Testis (tissue), 2 donors: ENCODE results near the gene IGFALS.

Experiments
- POLR2A ChIP-seq: fragments of 450-650 bp; IDR thresholded peaks from one replicate; pipeline ENCODE4 v1.6.1; 2017; ENCODE audit warnings: antibody characterized with exemption, mild to moderate bottlenecking, moderate library complexity
- TF ChIP-seq, protein P1 (sequence below), 3 experiments: fragments of 450-650 bp in 2 of 3; fragments of 200-600 bp in 1 of 3; sonication (generic) in 1 of 3; IDR thresholded peaks; one replicate each; pipeline ENCODE4 v1.5.1; 2016 to 2019; ENCODE audit warnings: antibody characterized with exemption in 3 of 3, mild to moderate bottlenecking in 2 of 3, moderate library complexity in 1 of 3

DNA sequence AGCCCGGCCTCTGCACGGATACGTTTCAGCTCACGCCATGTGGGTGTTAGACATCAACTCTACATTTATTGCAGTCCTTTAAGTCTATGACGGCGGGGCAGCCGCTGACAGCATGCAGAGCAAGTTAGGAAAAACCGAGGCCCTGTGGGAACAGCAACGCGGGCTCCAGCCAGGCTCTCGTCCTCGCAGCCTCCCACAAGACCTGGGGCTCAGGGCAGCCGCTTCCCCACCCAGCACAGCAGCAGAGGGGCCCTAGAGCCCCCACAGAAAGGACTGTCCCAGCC, 16.9 kb downstream of the IGFALS start:
- no peak for TF ChIP-seq POLR2A
- TF ChIP-seq, protein P1, sequence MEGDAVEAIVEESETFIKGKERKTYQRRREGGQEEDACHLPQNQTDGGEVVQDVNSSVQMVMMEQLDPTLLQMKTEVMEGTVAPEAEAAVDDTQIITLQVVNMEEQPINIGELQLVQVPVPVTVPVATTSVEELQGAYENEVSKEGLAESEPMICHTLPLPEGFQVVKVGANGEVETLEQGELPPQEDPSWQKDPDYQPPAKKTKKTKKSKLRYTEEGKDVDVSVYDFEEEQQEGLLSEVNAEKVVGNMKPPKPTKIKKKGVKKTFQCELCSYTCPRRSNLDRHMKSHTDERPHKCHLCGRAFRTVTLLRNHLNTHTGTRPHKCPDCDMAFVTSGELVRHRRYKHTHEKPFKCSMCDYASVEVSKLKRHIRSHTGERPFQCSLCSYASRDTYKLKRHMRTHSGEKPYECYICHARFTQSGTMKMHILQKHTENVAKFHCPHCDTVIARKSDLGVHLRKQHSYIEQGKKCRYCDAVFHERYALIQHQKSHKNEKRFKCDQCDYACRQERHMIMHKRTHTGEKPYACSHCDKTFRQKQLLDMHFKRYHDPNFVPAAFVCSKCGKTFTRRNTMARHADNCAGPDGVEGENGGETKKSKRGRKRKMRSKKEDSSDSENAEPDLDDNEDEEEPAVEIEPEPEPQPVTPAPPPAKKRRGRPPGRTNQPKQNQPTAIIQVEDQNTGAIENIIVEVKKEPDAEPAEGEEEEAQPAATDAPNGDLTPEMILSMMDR (IDR thresholded peaks at IDR 0.05): no peak
